Measurements from ENCODE around the gene RNASE1. TPM values are rescaled to one million over a fixed set of nuclear protein-coding genes. Genes with fewer than 3 reads are reported as not detected.
"Not testable (repeated sequence)": the region's sequence is repeated elsewhere in the genome, so short reads cannot be mapped to it uniquely, and the experiment has no call there.

Gene RNASE1
- total and polyA plus RNA-seq, 8 donors = 293 to 1,326 (median 377) TPM

GRCh38 chr14:20830831-20831230 lies 28.2 kb upstream of the RNASE1 start:
- intact Hi-C loops (cut with DNase I) = no loop called here
- no peaks in the 10 kb centered on the region for H3K36me3 ChIP-seq
- no peaks in the 10 kb centered on the region for H3K27me3 ChIP-seq
- peaks cover 0 to 4% of the 10 kb centered on the region in 2 donors for H3K9me3 ChIP-seq
- no peak for DNase-seq
- ATAC-seq = no peak
- no peak overlapping the region for H3K27ac ChIP-seq
- H3K4me1 ChIP-seq = peaks cover 0 to 13% of the 10 kb centered on the region in 2 donors
- H3K4me3 ChIP-seq = no peak overlapping the region
- no peak for TF ChIP-seq CTCF (IDR thresholded peaks at IDR 0.05)

- ATAC-seq; H3K27me3 ChIP-seq; H3K9me3 ChIP-seq; H3K4me3 ChIP-seq; intact Hi-C loops (cut with DNase I); H3K27ac ChIP-seq; H3K36me3 ChIP-seq; DNase-seq: not testable (repeated sequence)
- H3K4me1 ChIP-seq = peaks cover 0 to 15% of the 10 kb centered on the region in 2 donors
Measured at GRCh38 chr14:20828024-20828694, 25.5 kb upstream of the RNASE1 start.

- H3K9me3 ChIP-seq = peaks cover 0 to 4% of the 10 kb centered on the region in 2 donors
- peak overlapping the region in 1 of 2 donors; percentile 33 for H3K27ac ChIP-seq
- TF ChIP-seq CTCF (IDR thresholded peaks at IDR 0.05) = no peak
- H3K4me3 ChIP-seq = no peak overlapping the region
- peaks cover 0 to 16% of the 10 kb centered on the region in 2 donors for H3K4me1 ChIP-seq
- no peaks in the 10 kb centered on the region for H3K27me3 ChIP-seq
- H3K36me3 ChIP-seq = no peaks in the 10 kb centered on the region
- intact Hi-C loops (cut with DNase I) = no loop called here
- DNase-seq = no peak
- ATAC-seq = no peak
Measured at GRCh38 chr14:20827326-20827725, 24.7 kb upstream of the RNASE1 start.

GRCh38 chr14:20826666-20827065 lies 24.0 kb upstream of the RNASE1 start:
- H3K4me3 ChIP-seq; intact Hi-C loops (cut with DNase I): not testable (repeated sequence)
- peak overlapping the region in 1 of 2 donors; percentile 33 for H3K27ac ChIP-seq

GRCh38 chr14:20823859-20824258 lies 21.2 kb upstream of the RNASE1 start:
- Histone ChIP-seq H3K4me3 (no peak overlapping the region), H3K9me3 (peaks cover 0 to 4% of the 10 kb centered on the region in 2 donors), H3K27me3 (no peaks in the 10 kb centered on the region), H3K36me3 (no peaks in the 10 kb centered on the region), H3K4me1 (peaks cover 0 to 39% of the 10 kb centered on the region in 2 donors), H3K27ac (no peak overlapping the region)
- intact Hi-C loops (cut with DNase I) = no loop called here
- ATAC-seq (no peak), DNase-seq (no peak)
- no peak for TF ChIP-seq CTCF (IDR thresholded peaks at IDR 0.05)

More at GRCh38 chr14:20826666-20827065, 24.0 kb upstream of the RNASE1 start:
- H3K4me1 ChIP-seq = peaks cover 0 to 23% of the 10 kb centered on the region in 2 donors
- not testable (repeated sequence) for H3K9me3 ChIP-seq, ATAC-seq, DNase-seq, H3K27me3 ChIP-seq, H3K36me3 ChIP-seq

GRCh38 chr14:20821521-20822108 lies 19.0 kb upstream of the RNASE1 start:
- Histone ChIP-seq H3K27ac (peak overlapping the region in 1 of 2 donors; percentile 58), H3K4me1 (peaks cover 0 to 35% of the 10 kb centered on the region in 2 donors)
- H3K9me3 ChIP-seq; intact Hi-C loops (cut with DNase I); H3K27me3 ChIP-seq; H3K4me3 ChIP-seq; H3K36me3 ChIP-seq: not testable (repeated sequence)
- DNase-seq (peak in 1 of 4 donors; percentile 52), ATAC-seq (peak; percentile 69)

All from left lung (tissue), 10 donors.